HG02610 (cell line): ENCODE measurements around the gene DTX3.

Experiments used
- ATAC-seq: cut with Tn5 transposase; IDR thresholded peaks from one replicate; pipeline ENCODE4 v1.9.1; 2021; ENCODE audit warnings: mild to moderate bottlenecking, moderate library complexity; ENCODE audit not compliant: unreplicated experiment

Gene DTX3

GRCh38 chr12:57619434-57620244, 15.0 kb downstream of the DTX3 start:
- no peak for ATAC-seq

GRCh38 chr12:57620245-57620935, 15.8 kb downstream of the DTX3 start:
- ATAC-seq = no peak

GRCh38 chr12:57620936-57621496, 16.4 kb downstream of the DTX3 start:
- ATAC-seq = no peak

- ATAC-seq = no peak
These were observed 17.1 kb downstream of the DTX3 start for GRCh38 chr12:57621497-57622292.

- ATAC-seq = no peak
These were observed 17.9 kb downstream of the DTX3 start for GRCh38 chr12:57622293-57623245.

GRCh38 chr12:57623385-57623784, 18.8 kb downstream of the DTX3 start:
- ATAC-seq = no peak

GRCh38 chr12:57623811-57624390, 19.3 kb downstream of the DTX3 start:
- ATAC-seq = no peak

GRCh38 chr12:57624441-57625220, 20.0 kb downstream of the DTX3 start:
- ATAC-seq = no peak

GRCh38 chr12:57625261-57626032, 20.8 kb downstream of the DTX3 start:
- ATAC-seq = no peak

GRCh38 chr12:57626111-57626920, 21.7 kb downstream of the DTX3 start:
- ATAC-seq = no peak

GRCh38 chr12:57626921-57627445, 22.4 kb downstream of the DTX3 start:
- ATAC-seq = no peak

- no peak for ATAC-seq
These were observed 23.1 kb downstream of the DTX3 start for GRCh38 chr12:57627501-57628279.

GRCh38 chr12:57628280-57629191, 23.9 kb downstream of the DTX3 start:
- no peak for ATAC-seq

GRCh38 chr12:57629897-57630471, 25.4 kb downstream of the DTX3 start:
- ATAC-seq = no peak

GRCh38 chr12:57630891-57631433, 26.3 kb downstream of the DTX3 start:
- no peak for ATAC-seq
